Measurements from ENCODE around the gene APOBEC3A.
A peak's percentile ranks its signal among the peaks of the same experiment; 100 is the strongest.
"Not testable (repeated sequence)": the region's sequence is repeated elsewhere in the genome, so short reads cannot be mapped to it uniquely, and the experiment has no call there.

Gene APOBEC3A

DNA sequence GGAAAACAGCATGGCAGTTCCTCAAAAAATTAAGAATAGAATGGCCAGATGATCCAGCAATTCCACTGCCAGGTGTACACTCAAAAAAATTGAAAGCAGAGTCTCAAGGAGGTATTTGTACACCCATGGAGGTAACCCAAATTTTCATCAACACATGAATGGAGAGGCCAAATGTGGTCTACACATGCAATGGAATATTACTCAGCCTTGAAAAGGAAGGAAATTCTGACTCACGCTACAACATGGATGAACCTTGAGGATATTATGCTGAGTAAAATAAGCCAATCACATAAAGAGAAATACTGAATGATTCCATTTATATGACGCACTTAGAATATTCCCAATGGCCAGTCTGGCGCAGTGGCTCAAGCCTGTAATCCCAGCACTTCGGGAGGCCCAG is 19.9 kb downstream of the APOBEC3A start:
- not testable (repeated sequence) for DNase-seq (ENCODE audit: low spot score); FAIRE-seq

DNA sequence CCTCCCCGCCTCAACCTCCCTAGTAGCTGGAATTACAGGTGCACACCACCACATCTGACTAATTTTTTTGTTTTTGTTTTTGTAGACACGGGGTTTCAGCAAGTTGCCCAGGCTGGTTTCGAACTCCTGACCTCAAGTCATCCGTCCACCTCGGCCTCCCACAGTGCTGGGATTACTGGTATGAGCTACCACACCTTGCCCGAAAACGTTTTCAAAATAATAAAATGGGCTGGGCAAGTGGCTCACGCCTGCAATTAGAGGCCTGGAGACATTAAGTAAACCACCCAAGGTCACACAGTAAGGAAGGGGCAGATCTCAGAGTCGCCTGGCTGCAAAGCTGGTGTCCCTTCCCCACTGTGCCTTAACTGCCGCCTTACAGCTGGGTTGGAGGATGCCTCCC is 23.2 kb downstream of the APOBEC3A start:
- FAIRE-seq; DNase-seq (ENCODE audit: low spot score): not testable (repeated sequence)

DNA sequence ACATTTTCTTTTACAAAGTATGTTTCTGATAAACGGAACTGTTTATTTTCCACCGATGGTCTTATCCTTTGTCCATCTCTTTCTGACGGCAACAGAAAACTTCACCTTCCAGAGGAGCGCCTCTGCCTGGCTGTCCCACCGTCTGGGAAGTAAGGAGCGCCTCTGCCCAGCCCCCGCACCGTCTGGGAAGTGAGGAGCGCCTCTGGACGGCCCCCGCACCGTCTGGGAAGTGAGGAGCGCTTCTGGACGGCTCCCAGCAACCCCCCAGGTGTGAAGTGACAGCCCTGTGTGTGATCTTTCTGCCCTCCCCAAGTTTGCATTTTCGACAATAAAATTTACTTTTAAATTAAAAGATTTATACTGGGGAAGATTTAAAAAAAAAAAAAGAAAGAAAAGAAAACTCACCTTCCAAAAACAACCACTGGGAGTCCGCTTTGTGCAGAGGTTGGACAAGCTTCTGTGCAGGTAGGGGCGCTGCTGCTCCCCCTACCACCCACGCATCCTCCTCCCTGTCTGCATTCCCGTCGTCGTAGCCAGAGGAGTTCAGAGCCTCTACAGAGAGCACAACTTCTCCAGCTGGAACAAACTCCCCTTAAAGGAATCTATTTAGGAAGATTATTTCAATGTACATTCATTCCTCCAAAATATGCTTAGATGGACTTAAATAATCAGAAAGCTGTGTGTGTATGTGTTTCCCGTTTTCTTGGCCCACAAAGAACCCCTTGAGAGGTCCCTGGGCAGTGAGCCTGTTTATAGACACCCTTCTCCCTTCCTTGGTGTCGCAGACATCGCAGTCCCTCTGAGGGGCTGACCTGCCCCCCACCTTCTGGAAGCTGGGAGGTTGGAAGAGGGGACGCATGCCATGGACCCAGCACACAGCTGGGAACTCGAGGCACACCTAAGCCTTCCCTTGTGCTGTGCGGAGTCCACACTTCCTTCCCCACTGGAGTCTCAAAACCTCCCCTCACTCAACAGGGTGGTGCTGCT is 23.9 kb downstream of the APOBEC3A start:
- DNase-seq (ENCODE audit: low spot score): no peak
- FAIRE-seq: no peak

DNA sequence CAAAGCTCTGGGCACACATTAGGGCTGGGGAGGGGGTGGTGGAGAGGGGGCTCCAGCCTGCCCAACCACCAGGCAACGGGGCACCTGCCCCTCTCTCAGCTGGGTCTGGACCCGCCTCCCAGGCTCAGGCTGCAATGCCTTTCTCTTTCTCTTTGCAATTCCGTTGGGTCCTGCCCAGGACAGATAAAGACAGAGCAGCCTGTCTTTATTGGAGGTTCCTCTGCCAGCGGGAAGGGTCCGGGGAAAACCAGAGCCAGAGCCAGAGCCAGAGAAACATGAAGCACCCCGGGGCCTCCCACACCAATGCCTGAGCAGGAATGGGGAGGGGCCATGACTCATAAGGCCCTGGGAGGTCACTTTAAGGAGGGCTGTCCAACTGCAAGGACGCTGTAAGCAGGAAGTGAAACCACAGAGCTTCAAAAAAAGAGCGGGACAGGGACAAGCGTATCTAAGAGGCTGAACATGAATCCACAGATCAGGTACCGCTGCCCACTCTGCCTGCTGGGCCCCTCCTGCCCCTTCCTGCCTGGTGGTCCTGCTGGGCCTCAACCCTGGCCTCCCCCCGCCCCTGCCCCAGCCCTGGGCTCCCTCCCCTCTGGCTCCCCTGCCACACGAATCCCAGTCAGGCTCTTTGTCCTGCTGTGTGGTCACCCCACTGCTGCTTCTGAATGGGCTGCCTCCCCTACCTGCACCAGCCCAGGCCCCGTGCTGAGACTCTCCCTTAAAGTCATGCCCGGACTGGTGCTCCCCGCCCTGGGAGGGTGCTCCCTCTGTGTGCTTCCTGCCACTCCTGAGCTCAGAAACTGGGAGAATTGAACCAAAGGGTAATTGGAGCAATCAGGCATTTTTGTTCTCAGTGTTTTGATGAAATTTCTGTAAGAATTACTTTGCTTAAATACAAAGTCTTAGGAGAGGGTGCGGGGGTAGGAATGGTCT is 24.9 kb downstream of the APOBEC3A start, which contains the start of gene APOBEC3B:
Gene APOBEC3B (plus strand): TSS at position 356 of the 936 bp plus-strand sequence. CDS start 107 bp downstream, at position 463.
- DNase-seq (ENCODE audit: low spot score) (peak; percentile 92), FAIRE-seq (peak; percentile 92)

DNA sequence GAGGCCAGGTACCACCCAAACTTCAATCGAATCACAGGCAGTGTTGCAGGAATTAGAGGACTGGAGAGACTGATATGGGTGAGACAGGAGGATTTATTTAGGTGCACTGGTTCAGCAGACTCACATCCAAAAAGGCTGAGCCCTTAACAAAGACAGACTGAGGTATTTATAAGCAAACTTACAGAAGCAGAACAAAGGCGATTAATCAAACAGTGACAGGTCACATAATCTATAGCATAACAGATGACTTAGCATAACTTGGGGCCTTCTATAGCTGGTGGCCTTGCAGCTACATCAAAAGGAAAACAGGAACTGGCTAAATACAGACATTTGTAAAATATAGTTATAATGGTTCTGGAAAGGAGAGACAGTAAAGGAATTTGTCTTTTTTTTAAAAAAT is 26.8 kb downstream of the APOBEC3A start:
- FAIRE-seq (no peak), DNase-seq (ENCODE audit: low spot score) (peak; percentile 3)

DNA sequence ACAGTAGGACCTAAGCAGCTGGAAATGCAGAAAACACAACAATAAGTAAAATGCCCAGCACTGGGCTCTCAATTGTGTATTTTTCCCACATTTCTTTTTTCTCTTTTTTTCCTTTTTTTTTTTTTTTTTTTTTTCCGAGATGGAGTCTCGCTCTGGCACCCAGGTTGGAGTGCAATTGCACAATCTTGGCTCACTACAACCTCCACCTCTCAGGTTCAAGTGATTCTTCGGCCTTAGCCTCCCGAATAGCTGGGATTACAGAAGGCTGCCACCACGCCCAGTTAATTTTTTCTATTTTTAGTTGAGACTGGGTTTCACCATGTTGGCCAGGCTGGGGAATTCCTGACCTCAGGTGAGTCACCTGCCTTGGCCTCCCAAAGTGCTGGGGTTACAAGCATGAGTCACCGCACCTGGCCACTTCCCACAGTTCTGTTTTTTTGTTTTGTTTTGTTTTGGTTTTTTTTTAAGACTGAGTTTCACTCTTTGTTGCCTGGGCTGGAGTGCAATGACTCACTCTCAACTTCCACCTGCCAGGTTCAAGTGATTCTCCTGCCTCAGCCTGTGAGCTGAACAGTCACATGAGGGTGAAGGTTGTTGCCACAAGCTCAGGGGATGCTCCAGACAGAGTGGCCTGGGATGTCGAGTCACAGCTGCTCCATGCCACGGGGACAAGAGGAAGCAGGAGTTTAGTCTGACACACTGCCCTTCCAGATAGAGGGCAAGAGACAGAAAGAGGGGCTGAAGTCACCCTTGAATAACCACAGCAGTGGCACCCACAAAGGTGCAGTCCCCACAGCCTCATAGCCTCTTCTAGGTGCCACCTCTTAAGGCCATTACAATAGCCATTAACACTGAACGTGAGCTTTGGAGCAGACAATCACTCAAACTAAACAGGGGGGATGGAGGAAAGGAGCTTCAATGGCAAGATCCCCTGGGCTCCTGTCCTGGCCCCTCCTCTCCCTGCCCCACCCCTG is 27.7 kb downstream of the APOBEC3A start:
- peak; percentile 91 for FAIRE-seq
- peak; percentile 92 for DNase-seq (ENCODE audit: low spot score)

DNA sequence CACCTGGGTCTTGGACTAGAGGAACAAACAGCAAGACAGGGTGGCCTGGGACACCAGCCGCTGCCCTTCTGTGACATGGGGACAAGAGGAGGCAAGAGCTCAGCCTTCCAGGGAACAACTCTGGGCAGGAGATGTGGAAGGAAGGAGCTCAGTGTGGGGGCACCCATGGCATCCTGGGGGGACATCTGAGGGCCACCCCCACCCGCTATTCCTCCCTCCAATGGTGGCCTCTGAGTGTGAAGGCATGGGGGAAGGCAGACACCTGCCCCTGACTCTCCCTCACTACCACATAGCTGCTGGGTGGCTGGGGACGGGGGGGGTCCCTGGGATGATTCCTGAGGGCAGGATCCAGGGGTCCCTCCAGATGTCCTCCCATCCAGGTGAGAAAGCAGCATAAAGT is 29.2 kb downstream of the APOBEC3A start:
- no peak for DNase-seq (ENCODE audit: low spot score)
- FAIRE-seq: no peak

DNA sequence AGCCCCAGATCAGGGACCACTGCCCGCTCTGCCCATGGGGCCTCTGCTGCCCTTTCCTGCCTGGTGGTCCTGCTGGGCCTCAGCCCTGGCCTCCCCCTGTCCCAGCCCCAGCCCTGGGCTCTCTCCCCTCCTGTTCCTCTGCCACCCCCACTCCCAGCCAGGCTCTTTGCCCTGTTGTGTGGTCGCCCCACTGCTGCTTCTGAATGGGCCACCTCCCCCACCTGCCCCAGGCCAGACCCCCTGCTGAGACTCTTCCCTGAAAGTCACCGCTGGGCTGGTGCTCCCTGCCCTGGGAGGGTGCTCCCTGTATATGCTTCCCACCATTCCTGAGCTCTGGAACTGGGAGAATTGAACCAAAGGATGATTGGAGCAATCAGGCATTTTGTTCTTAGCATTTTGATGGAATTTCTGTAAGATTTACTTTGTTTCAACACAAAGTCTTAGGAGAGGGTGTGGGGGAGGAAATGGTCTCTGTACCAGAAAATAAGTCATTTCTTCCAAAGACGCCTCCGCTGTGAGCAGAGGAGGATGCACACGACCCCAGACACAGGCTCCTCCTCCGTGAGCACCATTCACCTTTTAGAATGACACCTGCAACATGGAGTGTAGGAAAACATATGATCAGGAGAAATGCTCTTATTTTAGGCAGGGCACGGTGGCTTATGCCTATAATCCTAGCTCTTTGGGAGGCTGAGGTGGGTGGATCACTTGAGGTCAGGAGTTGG is 29.9 kb downstream of the APOBEC3A start:
- DNase-seq (ENCODE audit: low spot score): no peak
- no peak for FAIRE-seq

DNA sequence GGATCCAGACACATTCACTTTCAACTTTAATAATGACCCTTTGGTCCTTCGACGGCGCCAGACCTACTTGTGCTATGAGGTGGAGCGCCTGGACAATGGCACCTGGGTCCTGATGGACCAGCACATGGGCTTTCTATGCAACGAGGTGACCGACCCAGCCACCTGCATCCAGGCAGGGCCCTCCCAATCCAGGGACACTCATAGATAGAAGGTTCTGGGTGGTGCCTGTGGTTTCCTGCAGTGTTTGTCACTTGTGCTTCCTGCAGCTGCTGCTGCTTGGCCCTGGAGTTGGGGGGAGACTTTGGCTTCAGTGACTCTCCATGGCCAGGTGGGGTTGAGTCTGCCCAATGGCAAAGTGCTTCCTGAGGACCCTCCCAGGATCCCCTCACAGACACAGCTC is 32.1 kb downstream of the APOBEC3A start:
- DNase-seq (ENCODE audit: low spot score) (no peak), FAIRE-seq (no peak)

DNA sequence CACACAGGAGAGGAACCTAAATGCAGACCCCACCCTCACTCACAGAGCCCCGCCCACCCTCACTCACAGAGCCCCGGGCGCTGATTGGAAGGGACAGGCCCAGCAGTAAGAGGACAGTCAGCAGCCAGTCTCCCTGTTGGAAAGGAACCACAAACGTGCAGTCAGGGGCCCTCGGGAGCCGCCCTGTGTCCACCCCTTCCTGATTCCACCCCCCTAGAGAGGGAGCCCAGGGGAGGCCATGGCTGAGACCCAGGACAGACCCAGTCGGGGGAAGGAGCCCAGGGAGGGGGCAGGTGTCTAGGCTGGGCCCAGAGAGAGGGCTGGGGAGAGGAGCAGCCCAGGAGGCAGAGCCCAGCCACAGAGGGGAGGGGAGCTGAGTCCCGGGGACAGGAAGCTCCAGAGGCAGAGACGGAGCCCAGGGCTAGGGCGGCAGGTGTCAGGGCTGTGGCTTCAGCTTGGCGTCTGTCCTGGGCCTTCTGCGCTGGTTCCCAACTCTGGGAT is 35.5 kb downstream of the APOBEC3A start:
- not testable (repeated sequence) for DNase-seq (ENCODE audit: low spot score); FAIRE-seq

DNA sequence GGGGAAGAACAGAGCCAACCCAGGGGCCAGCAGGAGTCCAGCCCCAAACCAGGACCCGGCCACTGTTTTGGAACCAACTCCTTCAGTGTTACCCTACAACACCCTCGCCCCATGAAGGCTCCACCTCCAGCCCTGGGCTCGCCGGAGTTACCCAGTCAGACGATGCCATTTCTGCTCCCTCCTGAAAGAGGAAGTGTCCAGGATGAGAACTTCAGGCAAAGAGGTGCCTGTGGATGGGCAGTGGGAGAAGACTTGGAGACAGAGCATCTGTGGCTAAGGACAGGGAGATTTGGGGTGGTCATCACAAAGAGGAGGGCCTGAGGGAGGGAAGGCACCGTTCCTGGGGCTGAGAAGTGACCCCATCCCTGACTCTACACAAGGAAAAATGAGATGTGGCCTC is 38.7 kb downstream of the APOBEC3A start:
- FAIRE-seq: no peak

DNA sequence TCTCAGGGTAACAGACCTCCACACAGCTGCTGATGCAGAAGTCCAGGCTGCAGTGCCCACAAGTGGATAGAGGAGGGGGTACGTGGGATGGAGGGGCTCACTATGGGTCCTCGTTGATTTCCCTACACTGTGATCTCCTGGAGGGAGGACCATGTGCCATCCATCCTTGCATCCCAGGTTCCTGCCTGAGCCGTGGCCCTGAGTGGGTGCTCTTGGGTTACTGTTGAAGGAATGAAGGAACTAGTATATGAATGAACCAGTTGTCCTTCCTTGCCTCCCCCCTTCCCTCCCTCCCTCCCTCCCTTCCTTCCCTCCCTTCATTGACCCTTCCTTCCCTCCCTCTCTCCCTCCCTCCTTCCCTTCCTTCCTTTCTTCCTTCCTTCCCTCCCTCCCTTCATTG is 40.1 kb downstream of the APOBEC3A start:
- FAIRE-seq: no peak
- DNase-seq (ENCODE audit: low spot score): no peak

More for the DNA sequence above, 38.7 kb downstream of the APOBEC3A start:
- DNase-seq (ENCODE audit: low spot score): no peak

DNA sequence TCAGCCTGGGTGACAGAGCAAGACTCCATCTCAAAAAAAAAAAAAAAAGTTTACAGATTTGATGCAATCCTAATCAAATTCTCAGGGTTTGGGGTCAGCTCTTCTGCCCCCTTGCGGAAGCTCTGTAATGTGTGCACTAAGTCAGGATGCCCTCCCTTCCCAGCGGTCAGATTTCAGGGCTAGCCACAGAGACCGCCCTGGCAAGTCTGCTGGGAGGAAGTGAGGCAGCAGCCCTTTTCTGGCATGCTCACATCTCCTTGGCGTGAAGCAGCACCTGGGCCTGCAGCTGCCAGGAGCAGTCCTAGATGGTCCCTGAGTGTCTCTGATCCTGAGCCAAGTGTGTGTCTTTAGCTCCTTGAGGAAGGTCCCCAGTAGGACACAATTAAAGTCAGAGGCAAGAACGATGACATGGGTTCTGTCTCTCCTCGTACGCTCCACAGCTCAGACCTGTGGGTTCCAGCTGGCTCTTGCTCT is 45.8 kb downstream of the APOBEC3A start:
- peak; percentile 74 for DNase-seq (ENCODE audit: low spot score)
- FAIRE-seq: peak; percentile 69

DNA sequence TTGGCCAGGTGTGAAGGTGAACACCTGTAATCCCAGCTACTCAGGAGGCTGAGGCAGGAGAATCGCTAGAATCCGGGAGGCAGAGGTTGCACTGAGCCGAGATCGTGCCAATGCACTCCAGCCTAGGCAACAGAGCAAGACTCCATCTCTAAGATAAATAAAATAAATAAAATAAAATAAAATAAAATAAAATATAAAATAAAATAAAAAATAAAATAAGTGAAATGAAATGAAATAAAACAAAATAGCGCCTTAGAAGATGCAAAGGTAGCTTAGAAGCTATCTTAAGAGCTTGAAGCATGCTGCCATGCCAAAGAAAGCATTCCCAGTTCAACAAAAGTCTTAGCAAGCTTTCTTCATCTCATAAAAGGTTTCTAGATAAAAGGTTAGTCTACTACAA is 49.8 kb downstream of the APOBEC3A start:
- no peak for FAIRE-seq
- DNase-seq (ENCODE audit: low spot score): no peak

DNA sequence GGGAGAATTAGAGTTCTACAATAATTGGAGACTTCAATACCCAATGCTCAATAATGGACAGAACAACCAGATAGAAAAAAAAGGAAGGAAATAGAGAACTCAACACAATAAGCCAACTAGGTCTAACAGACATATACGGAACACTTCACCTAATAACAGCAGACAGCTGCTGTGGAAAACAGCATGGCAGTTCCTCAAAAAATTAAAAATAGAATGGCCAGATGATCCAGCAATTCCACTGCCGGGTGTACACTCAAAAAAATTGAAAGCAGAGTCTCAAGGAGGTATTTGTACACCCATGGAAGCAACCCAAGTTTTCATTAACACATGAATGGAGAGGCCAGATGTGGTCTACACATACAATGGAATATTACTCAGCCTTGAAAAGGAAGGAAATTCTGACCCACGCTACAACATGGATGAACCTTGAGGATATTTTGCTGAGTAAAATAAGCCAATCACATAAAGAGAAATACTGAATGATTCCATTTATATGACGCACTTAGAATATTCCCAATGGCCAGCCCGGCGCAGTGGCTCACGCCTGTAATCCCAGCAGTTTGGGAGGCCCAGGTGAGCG is 51.0 kb downstream of the APOBEC3A start:
- FAIRE-seq: not testable (repeated sequence)

DNA sequence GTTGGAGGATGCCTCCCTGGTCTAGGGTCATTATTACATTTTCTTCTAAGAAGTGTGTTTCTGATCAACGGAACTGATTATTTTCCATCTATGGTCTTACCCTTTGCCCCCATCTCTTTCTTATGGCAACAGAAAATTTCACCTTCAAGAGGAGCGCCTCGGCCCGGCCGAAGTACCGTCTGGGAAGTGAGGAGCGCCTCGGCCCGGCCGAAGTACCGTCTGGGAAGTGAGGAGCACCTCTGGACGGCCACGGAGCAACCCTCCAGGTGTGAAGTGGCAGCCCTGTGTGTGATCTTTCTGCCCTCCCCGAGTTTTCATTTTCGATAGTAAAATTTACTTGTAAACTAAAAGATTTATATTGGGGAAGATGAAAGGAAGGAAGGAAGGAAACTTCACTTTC is 53.5 kb downstream of the APOBEC3A start:
- FAIRE-seq (no peak), DNase-seq (ENCODE audit: low spot score) (no peak)

More for the DNA sequence above, 51.0 kb downstream of the APOBEC3A start:
- not testable (repeated sequence) for DNase-seq (ENCODE audit: low spot score)
